H1 (cell line): ENCODE data around the gene GPR15LG. TPM values are rescaled to one million over a fixed set of nuclear protein-coding genes. Genes with fewer than 3 reads are reported as not detected.

ENCODE experiments used
- CTCF ChIA-PET: fragments of 300-600 bp; sonication (Branson Sonifier 250); formaldehyde crosslinking; loops from one replicate; lab custom pipeline; 2021; ENCODE audit not compliant: partially characterized antibody; lab: Charles Lee
- POLR2A ChIA-PET: fragments of 300-600 bp; sonication (Branson Sonifier 250); formaldehyde crosslinking; loops from one replicate; lab custom pipeline; 2021; ENCODE audit warnings: inconsistent platforms; ENCODE audit not compliant: partially characterized antibody; lab: Charles Lee
- DNase-seq, 2 experiments: peaks; one replicate each; pipeline versions ENCODE4 v3.0.0 to v3.0.0-alpha.2; 2010 to 2022; ENCODE audit warnings: low spot score in 2 of 2, low read depth in 1 of 2, mixed read lengths in 1 of 2
- FAIRE-seq: peaks from 2 replicates; lab custom pipeline; 2011; peaks lifted over from hg19 to GRCh38; lab: Jason Lieb, UNC
- H2AFZ ChIP-seq: 2 replicates; pipeline ENCODE4 v1.8.1; 2012; ENCODE audit warnings: low read length, inconsistent platforms
- H2AK5ac ChIP-seq: 2 replicates; pipeline ENCODE4 v1.6.1; 2013; ENCODE audit warnings: low read depth, low read length
- H2BK120ac ChIP-seq: replicated peaks from 2 replicates; pipeline ENCODE3; 2013; ENCODE audit warnings: low read depth, low read length, inconsistent platforms
- H2BK12ac ChIP-seq: 2 replicates; pipeline ENCODE4 v1.6.1; 2013; ENCODE audit warnings: low read depth, low read length
- H2BK15ac ChIP-seq: 2 replicates; pipeline ENCODE4 v1.6.1; 2013; ENCODE audit warnings: low read length
- H2BK20ac ChIP-seq: 2 replicates; pipeline ENCODE4 v1.6.1; 2013; ENCODE audit warnings: low read length
- H2BK5ac ChIP-seq: 2 replicates; pipeline ENCODE4 v1.6.1; 2013; ENCODE audit warnings: low read depth, low read length
- H3K14ac ChIP-seq: 2 replicates; pipeline ENCODE4 v1.6.1; 2013; ENCODE audit warnings: inconsistent platforms; ENCODE audit not compliant: insufficient read length
- H3K18ac ChIP-seq: 2 replicates; pipeline ENCODE4 v1.6.1; 2013; ENCODE audit warnings: low read length; ENCODE audit errors: extremely low read depth
- H3K23ac ChIP-seq: 2 replicates; pipeline ENCODE4 v1.6.1; 2013; ENCODE audit warnings: inconsistent platforms; ENCODE audit not compliant: insufficient read length
- H3K23me2 ChIP-seq: 2 replicates; pipeline ENCODE4 v1.6.1; 2013; ENCODE audit warnings: low read depth, low read length
- H3K27ac ChIP-seq: 2 replicates; pipeline ENCODE4 v1.6.1; 2011; ENCODE audit warnings: low read depth, low read length, inconsistent platforms
- H3K27me3 ChIP-seq, 4 experiments: replicated peaks in 1 of 4; 1 replicate in 1 of 4; 2 replicates in 3 of 4; pipeline versions ENCODE4 v1.6.1 to v1.8.1; 2011 to 2013; ENCODE audit warnings: low read length in 3 of 4, mild to moderate bottlenecking in 3 of 4, inconsistent platforms in 2 of 4, mixed read lengths in 2 of 4, moderate library complexity in 1 of 4; ENCODE audit not compliant: control insufficient read depth in 3 of 4, insufficient read depth in 3 of 4; ENCODE audit errors: extremely low read depth in 1 of 4
- H3K36me3 ChIP-seq, 4 experiments: 2 replicates each; pipeline versions ENCODE4 v1.6.1 to v1.8.1; 2011 to 2013; ENCODE audit warnings: mild to moderate bottlenecking in 4 of 4, low read length in 3 of 4, moderate library complexity in 2 of 4, control low read depth in 1 of 4, inconsistent platforms in 1 of 4; ENCODE audit not compliant: insufficient read depth in 4 of 4, control insufficient read depth in 2 of 4
- H3K4ac ChIP-seq: replicated peaks from 2 replicates; pipeline ENCODE3; 2013; ENCODE audit warnings: low read length, low read depth, mixed read lengths, inconsistent platforms; ENCODE audit not compliant: insufficient read length
- H3K4me1 ChIP-seq, 4 experiments: replicated peaks in 1 of 4; 1 replicate in 1 of 4; 2 replicates in 3 of 4; pipeline versions ENCODE4 v1.6.1 to v1.8.1; 2011 to 2013; ENCODE audit warnings: low read length in 3 of 4, inconsistent platforms in 2 of 4, mixed read lengths in 1 of 4; ENCODE audit not compliant: insufficient read depth in 4 of 4, control insufficient read depth in 3 of 4
- H3K4me2 ChIP-seq, 2 experiments: 2 replicates each; pipeline versions ENCODE4 v1.6.1 to v1.8.1; 2011 to 2013; ENCODE audit warnings: low read depth in 2 of 2, low read length in 2 of 2, control low read depth in 1 of 2, inconsistent platforms in 1 of 2, mild to moderate bottlenecking in 1 of 2; ENCODE audit not compliant: insufficient read depth in 1 of 2
- H3K4me3 ChIP-seq, 4 experiments: fragments of 200-600, 300-600 bp in 1 of 4; sonication (generic), shearing (Covaris generic), sonication (Bioruptor Twin) in 1 of 4; 2 replicates each; pipeline versions ENCODE4 v1.5.1 to v1.8.1; 2011 to 2016; ENCODE audit warnings: low read length in 4 of 4, low read depth in 3 of 4, control low read depth in 2 of 4, inconsistent platforms in 2 of 4, mild to moderate bottlenecking in 2 of 4, mixed read lengths in 1 of 4, moderate library complexity in 1 of 4; ENCODE audit not compliant: insufficient read depth in 2 of 4; ENCODE audit errors: extremely low read depth in 1 of 4
- H3K56ac ChIP-seq: replicated peaks from 2 replicates; pipeline ENCODE3; 2013; ENCODE audit warnings: low read depth, mild to moderate bottlenecking, mixed read lengths, low read length, inconsistent platforms; ENCODE audit not compliant: insufficient read length
- H3K79me1 ChIP-seq: 2 replicates; pipeline ENCODE4 v1.6.1; 2013; ENCODE audit warnings: low read depth, low read length, control low read depth
- H3K79me2 ChIP-seq, 2 experiments: 2 replicates each; pipeline versions ENCODE4 v1.6.1 to v1.8.1; 2012 to 2013; ENCODE audit warnings: low read length in 2 of 2, mild to moderate bottlenecking in 2 of 2, inconsistent platforms in 1 of 2; ENCODE audit not compliant: insufficient read depth in 2 of 2, control insufficient read depth in 1 of 2
- H3K9ac ChIP-seq, 4 experiments: replicated peaks in 1 of 4; 1 replicate in 1 of 4; 2 replicates in 3 of 4; pipeline versions ENCODE4 v1.6.1 to v1.8.1; 2011 to 2013; ENCODE audit warnings: low read depth in 3 of 4, low read length in 3 of 4, control low read depth in 2 of 4, mild to moderate bottlenecking in 2 of 4, moderate library complexity in 2 of 4, inconsistent platforms in 1 of 4; ENCODE audit errors: extremely low read depth in 1 of 4
- H3K9me3 ChIP-seq, 2 experiments: 2 replicates each; pipeline versions ENCODE4 v1.6.1 to v1.8.1; 2012 to 2013; ENCODE audit warnings: mild to moderate bottlenecking in 2 of 2, moderate library complexity in 2 of 2, control low read depth in 1 of 2, inconsistent platforms in 1 of 2, low read depth in 1 of 2, low read length in 1 of 2, mixed read lengths in 1 of 2; ENCODE audit not compliant: insufficient read depth in 2 of 2
- H4K20me1 ChIP-seq, 2 experiments: replicated peaks in 1 of 2; 2 replicates each; pipeline versions ENCODE3 to v1.8.1; 2011 to 2013; ENCODE audit warnings: inconsistent platforms in 2 of 2, low read length in 2 of 2, mild to moderate bottlenecking in 1 of 2; ENCODE audit not compliant: insufficient read depth in 2 of 2, control insufficient read depth in 1 of 2
- H4K5ac ChIP-seq: 2 replicates; pipeline ENCODE4 v1.6.1; 2013; ENCODE audit warnings: low read length, low read depth, mixed read lengths, inconsistent platforms; ENCODE audit not compliant: insufficient read length
- H4K8ac ChIP-seq: 2 replicates; pipeline ENCODE4 v1.8.0; 2013; ENCODE audit warnings: mild to moderate bottlenecking, moderate library complexity, low read length, inconsistent platforms; ENCODE audit not compliant: insufficient read depth; ENCODE audit errors: extremely low read depth
- H4K91ac ChIP-seq: replicated peaks from 2 replicates; pipeline ENCODE3; 2013; ENCODE audit warnings: low read length, mixed read lengths, inconsistent platforms; ENCODE audit not compliant: insufficient read length
- ATF2 ChIP-seq: IDR thresholded peaks from 2 replicates; pipeline ENCODE4 v1.6.1; 2012; ENCODE audit warnings: low read length, inconsistent platforms
- BCL11A ChIP-seq, 2 experiments: IDR thresholded peaks; one replicate each; pipeline ENCODE4 v1.6.1; 2011; ENCODE audit warnings: low read depth in 2 of 2, low read length in 2 of 2, mild to moderate bottlenecking in 2 of 2
- GTF2F1 ChIP-seq: IDR thresholded peaks from 2 replicates; pipeline ENCODE4 v1.6.1; 2012; ENCODE audit warnings: low read depth, low read length, improper control_type of control experiment, borderline replicate concordance
- NANOG ChIP-seq: IDR thresholded peaks from 2 replicates; pipeline ENCODE4 v1.6.1; 2011; ENCODE audit warnings: low read length, low read depth, mild to moderate bottlenecking, inconsistent platforms; ENCODE audit not compliant: insufficient read depth, poor library complexity, severe bottlenecking
- POLR2A ChIP-seq, 2 experiments: IDR thresholded peaks; 1 replicate in 1 of 2; 2 replicates in 1 of 2; pipeline ENCODE4 v1.6.1; 2011; ENCODE audit warnings: low read depth in 2 of 2, low read length in 2 of 2, mild to moderate bottlenecking in 2 of 2; ENCODE audit errors: control extremely low read depth in 1 of 2
- POLR2AphosphoS5 ChIP-seq: IDR thresholded peaks from 2 replicates; pipeline ENCODE4 v1.6.1; 2011; ENCODE audit warnings: low read depth, low read length
- SIN3A ChIP-seq, 2 experiments: IDR thresholded peaks in 1 of 2; conservative IDR thresholded peaks in 1 of 2; 2 replicates each; pipeline ENCODE4 v1.6.1; 2011 to 2012; ENCODE audit warnings: low read length in 2 of 2, improper control_type of control experiment in 1 of 2, low read depth in 1 of 2, mild to moderate bottlenecking in 1 of 2
- WGBS, 2 experiments: shearing (Covaris generic) in 1 of 2; methylation state at CpG; one replicate each; pipeline versions ENCODE4 v1.1.6 to v1.1.7; 2013 to 2015; ENCODE audit warnings: low lambda C conversion rate in 2 of 2, mixed read lengths in 2 of 2, inconsistent platforms in 1 of 2, low coverage in 1 of 2, missing lambda C conversion rate in 1 of 2; ENCODE audit not compliant: insufficient replicate concordance in 2 of 2, insufficient coverage in 1 of 2, insufficient read length in 1 of 2; ENCODE audit errors: extremely low coverage in 1 of 2, missing lambda C conversion rate in 1 of 2; 5-methylcytosine and 5-hydroxymethylcytosine counted together
- polyA plus RNA-seq, 7 experiments: library from polyadenylated mRNA; depleted of rRNA in 3 of 7; stranded (reverse) in 5 of 7; unstranded in 2 of 7; fragments of >200 nt in 5 of 7; fragments of 200-250 nt in 2 of 7; gene quantifications; 1 replicate in 5 of 7; 2 replicates in 1 of 7; 4 replicates in 1 of 7; pipeline versions ENCODE4 v1.2.1 to v1.2.3, GENCODE V29; 2011 to 2013; ENCODE audit warnings: missing spikeins in 2 of 7, mixed read lengths in 2 of 7
- total RNA-seq: library from RNA; stranded (reverse); fragmentation: NEBNext Ultra II Directional; extraction: Animal tissue kit (Norgen Biotek cat#: 25700); gene quantifications from 2 replicates; pipeline ENCODE4 v1.2.1, GENCODE V29; 2021

The GPR15LG gene
- total and polyA plus RNA-seq, 2 of the 8 experiments (the other 6 are each of a cell fraction or from before 2014, with no cell fraction given): not detected

DNA sequence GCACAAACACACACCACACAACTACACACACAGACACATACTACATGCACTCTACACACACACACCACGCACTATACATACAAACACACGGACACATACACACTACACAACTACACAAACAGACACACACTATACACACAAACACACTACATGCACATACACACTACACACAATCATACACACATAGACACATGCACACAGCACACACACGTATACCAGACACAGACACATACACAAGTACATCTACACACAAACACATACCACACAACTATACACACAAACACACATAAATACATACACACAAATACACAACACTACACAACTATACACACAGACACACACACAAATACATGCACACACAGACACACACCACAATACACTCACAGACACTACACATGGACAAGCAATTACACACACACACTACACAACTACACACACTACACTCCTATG lies 4.6 kb downstream of the GPR15LG start:
- H3K36me3 ChIP-seq: no peaks in the 10 kb centered on the region
- H3K4me1 ChIP-seq: peaks cover 0 to 2% (median 0%) of the 10 kb centered on the region in 4 experiments; a peak in 2 of 7 replicates
- peak overlapping the region; percentile 25; the same call in 1 of the 2 replicates for H3K18ac ChIP-seq
- peak overlapping the region; percentile 85 for H4K91ac ChIP-seq
- H4K8ac ChIP-seq: no peak overlapping the region
- POLR2A ChIA-PET: no interaction called here
- H2BK20ac ChIP-seq: peak overlapping the region; percentile 16; the same call in 1 of the 2 replicates
- H2BK15ac ChIP-seq: peak overlapping the region; percentile 8; the same call in 1 of the 2 replicates
- no peak overlapping the region for H3K4me2 ChIP-seq
- H3K4ac ChIP-seq: peak overlapping the region; percentile 94
- no peak overlapping the region for H3K9ac ChIP-seq
- DNase-seq: no peak
- no peak overlapping the region for H3K14ac ChIP-seq
- H3K23me2 ChIP-seq: peaks cover 9% of the 10 kb centered on the region
- H3K9me3 ChIP-seq: peaks cover 0 to 7% of the 10 kb centered on the region in 2 experiments; a peak in 1 of 4 replicates
- no peak overlapping the region for H3K4me3 ChIP-seq
- H3K27ac ChIP-seq: no peak overlapping the region
- H3K56ac ChIP-seq: peak overlapping the region; percentile 77
- no peak overlapping the region for H3K23ac ChIP-seq
- H4K5ac ChIP-seq: no peak overlapping the region
- H2BK120ac ChIP-seq: peak overlapping the region; percentile 83
- no peak overlapping the region for H2AFZ ChIP-seq
- 0 out of 2 replicates have a peak overlapping the region, but pooled peaks have one; percentile 41 for H2BK5ac ChIP-seq
- H2AK5ac ChIP-seq: peak overlapping the region; percentile 84; the same call in 1 of the 2 replicates
- TF ChIP-seq POLR2A (IDR thresholded peaks at IDR 0.05; ENCODE audit: control extremely low read depth in 1 of 2, low read depth in 2 of 2, low read length in 2 of 2): no peak
- no peak for TF ChIP-seq SIN3A (conservative IDR thresholded peaks at IDR 0.05 in 1 of 2, IDR thresholded peaks at IDR 0.05 in 1 of 2; ENCODE audit: low read depth in 1 of 2, low read length in 2 of 2)
- no peak for TF ChIP-seq GTF2F1
- no peak for TF ChIP-seq ATF2
- TF ChIP-seq POLR2AphosphoS5: no peak
- TF ChIP-seq BCL11A (IDR thresholded peaks at IDR 0.05; ENCODE audit: low read depth in 2 of 2, low read length in 2 of 2): no peak
- TF ChIP-seq NANOG: no peak
- TF ChIP-seq, all 59 proteins: peak for 0
- WGBS, 2 experiments: 91% methylated on average over 3 of the region's 3 CpGs; no CpG with 5 or more reads in 1 of the 2 experiments
- peaks cover 0 to 7% of the 10 kb centered on the region in 2 experiments for H4K20me1 ChIP-seq
- CTCF ChIA-PET: interaction anchor here (0.9 to 1.5 kb wide), 2 partner anchors 22 to 27 kb away, joined by 3 to 6 read pairs; no protein-coding TSS in a partner anchor
- H3K79me1 ChIP-seq: no peaks in the 10 kb centered on the region
- peak overlapping the region; percentile 86; the same call in 1 of the 2 replicates for H2BK12ac ChIP-seq
- no peak for FAIRE-seq
- H3K27me3 ChIP-seq: no peaks in the 10 kb centered on the region
- H3K79me2 ChIP-seq: no peaks in the 10 kb centered on the region
